Natural killer cell (primary cell): ENCODE results near the gene GEMIN5. TPM values are rescaled to one million over a fixed set of nuclear protein-coding genes. Genes with fewer than 3 reads are reported as not detected.
"Not testable (repeated sequence)": the region's sequence is repeated elsewhere in the genome, so short reads cannot be mapped to it uniquely, and the experiment has no call there.

Source experiments
- ATAC-seq, 3 donors: fragments of 150-1000 bp in 2 of 3; fragments of 200-7000 bp in 1 of 3; cut with Tn5 transposase; 1 replicate in 1 of 3; 2 replicates in 2 of 3; pipeline ENCODE4 v1.10.0; 2021; ENCODE audit warnings: mild to moderate bottlenecking in 2 of 3, moderate library complexity in 2 of 3
- DNase-seq, 2 donors: peaks; one replicate each; pipeline versions ENCODE4 v3.0.0 to v3.0.0-alpha.2; 2013 to 2021; ENCODE audit warnings: mixed read lengths in 1 of 2
- H3K27ac ChIP-seq: one replicate; pipeline ENCODE4 v1.5.1; 2013; ENCODE audit warnings: mild to moderate bottlenecking, low read length
- H3K27me3 ChIP-seq: one replicate; pipeline ENCODE4 v1.6.1; 2013; ENCODE audit warnings: low read length; ENCODE audit not compliant: control insufficient read depth, insufficient read depth
- H3K36me3 ChIP-seq: one replicate; pipeline ENCODE4 v1.6.1; 2013; ENCODE audit warnings: low read length; ENCODE audit not compliant: control insufficient read depth, insufficient read depth
- H3K4me1 ChIP-seq: one replicate; pipeline ENCODE4 v1.6.1; 2013; ENCODE audit warnings: low read length; ENCODE audit not compliant: control insufficient read depth, insufficient read depth
- H3K4me3 ChIP-seq: one replicate; pipeline ENCODE4 v1.5.1; 2013; ENCODE audit warnings: low read length
- H3K9me3 ChIP-seq: one replicate; pipeline ENCODE4 v1.6.1; 2013; ENCODE audit warnings: low read length; ENCODE audit not compliant: control insufficient read depth, insufficient read depth
- H3K27ac Mint-ChIP-seq, 2 donors: one replicate each; pipeline ENCODE4 v1.8.0; 2022; ENCODE audit warnings: mild to moderate bottlenecking in 2 of 2, mixed read lengths in 2 of 2, moderate library complexity in 1 of 2
- H3K27me3 Mint-ChIP-seq, 2 donors: one replicate each; pipeline ENCODE4 v1.8.0; 2022; ENCODE audit warnings: low read depth in 2 of 2, mixed read lengths in 2 of 2
- H3K36me3 Mint-ChIP-seq: one replicate; pipeline ENCODE4 v1.8.0; 2022; ENCODE audit warnings: mixed read lengths
- H3K4me1 Mint-ChIP-seq, 2 donors: one replicate each; pipeline ENCODE4 v1.8.0; 2022; ENCODE audit warnings: mixed read lengths in 2 of 2
- H3K4me3 Mint-ChIP-seq: one replicate; pipeline ENCODE4 v1.8.0; 2022; ENCODE audit warnings: mild to moderate bottlenecking, moderate library complexity, mixed read lengths
- H3K9me3 Mint-ChIP-seq, 2 donors: one replicate each; pipeline ENCODE4 v1.8.0; 2022; ENCODE audit warnings: mixed read lengths in 2 of 2
- CTCF ChIP-seq: fragments of 200-600 bp; IDR thresholded peaks from one replicate; pipeline ENCODE4 v1.8.0; 2022; ENCODE audit warnings: antibody characterized with exemption
- WGBS: methylation state at CpG from one replicate; pipeline ENCODE4 v1.1.7; 2013; ENCODE audit warnings: missing lambda C conversion rate; ENCODE audit not compliant: insufficient coverage; 5-methylcytosine and 5-hydroxymethylcytosine counted together
- intact Hi-C: fragments of 100-400 bp; cut with micrococcal nuclease; formaldehyde crosslinking; loops from one replicate; pipeline ENCODE4 v1.14.2; 2022
- total RNA-seq, 4 donors: library from RNA; stranded (reverse); fragments of 120-200 nt in 1 of 4; gene quantifications; one replicate each; pipeline versions ENCODE4 v1.2.3 to v1.2.4, GENCODE V29; 2013 to 2022

GEMIN5 gene
- total RNA-seq, 3 donors from 2014 or later (not counting 1 experiment from before 2014, with no cell fraction given): 6.3 to 12.7 (median 7.8) TPM

DNA sequence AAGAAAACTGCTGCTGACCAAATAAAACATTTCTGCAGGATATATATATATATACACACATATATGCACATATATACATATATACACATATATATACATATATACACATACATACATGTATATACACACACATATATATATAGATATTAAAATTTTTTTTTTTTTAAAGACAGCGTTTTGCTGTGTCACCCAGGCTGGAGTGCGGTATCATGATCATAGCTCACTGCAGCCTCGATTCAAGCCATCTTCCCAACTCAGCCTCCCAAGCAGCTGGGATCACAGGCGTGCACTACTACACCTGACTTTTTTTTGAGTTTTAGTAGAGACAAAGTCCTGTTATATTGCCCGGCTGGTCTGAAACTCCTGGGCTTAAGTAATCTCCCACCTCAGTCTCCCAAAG, 5.5 kb upstream of the GEMIN5 start:
- Mint-ChIP-seq H3K36me3 (no peaks in the 10 kb centered on the region), H3K4me3 (no peak overlapping the region), H3K27me3 (no peaks in the 10 kb centered on the region), H3K27ac (no peak overlapping the region), H3K4me1 (peaks cover 27 to 39% of the 10 kb centered on the region in 2 donors), H3K9me3 (no peaks in the 10 kb centered on the region)
- DNase-seq (no peak), ATAC-seq (no peak)
- no peak for TF ChIP-seq CTCF
- intact Hi-C loops: loop anchor here (5.0 kb wide), 1 partner anchor 496 kb away; the partner anchor contains the start of gene SAP30L
- Histone ChIP-seq H3K4me3 (no peak overlapping the region), H3K9me3 (no peaks in the 10 kb centered on the region), H3K36me3 (peaks cover 6% of the 10 kb centered on the region), H3K4me1 (peaks cover 9% of the 10 kb centered on the region), H3K27me3 (no peaks in the 10 kb centered on the region), H3K27ac (no peak overlapping the region)
- WGBS: 88% methylated on average over 4 of the region's 5 CpGs

GRCh38 chr5:154940772-154941620, 3.0 kb upstream of the GEMIN5 start, which contains the start of gene MRPL22:
Gene MRPL22, plus strand, starts transcription at chr5:154941073. Its CDS starts 38 bp downstream, at chr5:154941111.
- Histone ChIP-seq H3K9me3 (no peaks in the 10 kb centered on the region), H3K36me3 (peaks cover under 1% of the 10 kb centered on the region), H3K4me3 (peak within 1 kb of the TSS; percentile 67), H3K27ac (peak within 1 kb of the TSS; percentile 82), H3K4me1 (peaks cover 23% of the 10 kb centered on the region), H3K27me3 (no peaks in the 10 kb centered on the region)
- intact Hi-C loops: loop anchor here (2.0 to 5.0 kb wide), 2 partner anchors 82 to 494 kb away; partner anchors contain the start of genes CNOT8 and SAP30L
- H3K36me3 Mint-ChIP-seq: no peaks in the 10 kb centered on the region
- peak within 1 kb of the TSS; percentile 97 to 99 for H3K27ac Mint-ChIP-seq
- ATAC-seq (peak; percentile 66 to 84 (median 69)), DNase-seq (peak; percentile 92 to 98)
- H3K4me1 Mint-ChIP-seq: peaks cover 30 to 40% of the 10 kb centered on the region in 2 donors
- WGBS: 2% methylated on average over 40 of the region's 40 CpGs
- TF ChIP-seq CTCF: no peak
- H3K4me3 Mint-ChIP-seq: peak within 1 kb of the TSS; percentile 99
- H3K9me3 Mint-ChIP-seq: no peaks in the 10 kb centered on the region
- no peaks in the 10 kb centered on the region for H3K27me3 Mint-ChIP-seq

DNA sequence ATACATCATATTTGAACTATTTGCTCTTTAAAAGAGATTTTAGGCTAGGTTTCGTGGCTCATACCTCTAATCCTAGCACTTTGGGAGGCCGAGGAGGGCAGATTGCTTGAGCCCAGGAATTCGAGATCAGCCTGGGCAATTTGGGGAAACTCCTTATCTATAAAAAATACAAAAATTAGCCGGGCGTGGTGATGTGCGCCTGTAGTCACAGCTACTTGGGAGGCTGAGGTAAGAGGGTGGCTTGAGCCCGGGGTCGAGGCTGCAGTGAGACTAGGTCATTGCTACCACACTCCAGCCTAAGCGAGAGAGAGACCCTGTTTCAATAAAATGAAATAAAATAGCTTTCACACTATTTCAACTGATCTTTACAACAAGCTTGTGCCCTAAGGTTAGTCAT, 2.4 kb upstream of the GEMIN5 start:
- Histone ChIP-seq H3K27me3 (no peaks in the 10 kb centered on the region), H3K4me3 (peak overlapping the region; percentile 67), H3K9me3 (no peaks in the 10 kb centered on the region), H3K36me3 (no peaks in the 10 kb centered on the region), H3K27ac (peak overlapping the region; percentile 82), H3K4me1 (peaks cover 23% of the 10 kb centered on the region)
- H3K36me3 Mint-ChIP-seq: no peaks in the 10 kb centered on the region
- DNase-seq: no peak
- H3K4me1 Mint-ChIP-seq: peaks cover 30 to 43% of the 10 kb centered on the region in 2 donors
- TF ChIP-seq CTCF: no peak
- intact Hi-C loops: loop anchor here (2.0 to 5.0 kb wide), 2 partner anchors 82 to 493 kb away; partner anchors contain the start of genes CNOT8 and SAP30L
- no peaks in the 10 kb centered on the region for H3K9me3 Mint-ChIP-seq
- WGBS: 92% methylated on average over 8 of the region's 9 CpGs
- peak overlapping the region; percentile 99 for H3K4me3 Mint-ChIP-seq
- peak overlapping the region; percentile 97 to 99 for H3K27ac Mint-ChIP-seq
- no peak for ATAC-seq
- H3K27me3 Mint-ChIP-seq: no peaks in the 10 kb centered on the region

DNA sequence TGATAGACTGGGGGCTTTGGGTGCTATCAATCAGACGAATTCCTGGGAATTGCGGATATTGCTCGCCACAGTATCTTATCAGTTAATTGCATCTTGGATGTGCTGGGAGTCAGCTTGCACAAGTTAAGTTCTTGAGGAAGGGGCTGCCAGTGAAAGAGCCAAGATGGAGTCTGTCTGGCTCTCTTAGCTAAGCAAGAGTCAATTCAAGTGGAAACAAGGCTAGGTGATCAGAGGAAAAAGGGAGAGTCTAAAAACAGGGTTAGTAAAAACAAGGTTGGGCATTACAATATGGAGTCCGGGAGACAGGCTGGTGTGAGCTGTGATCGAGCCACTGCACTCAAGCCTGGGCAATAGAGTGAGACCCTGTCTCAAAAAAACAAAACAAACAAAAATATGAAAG, 1.4 kb upstream of the GEMIN5 start:
- H3K4me1 ChIP-seq: peaks cover 23% of the 10 kb centered on the region
- H3K36me3 Mint-ChIP-seq, H3K27me3 ChIP-seq, H3K36me3 ChIP-seq, H3K4me3 ChIP-seq, H3K9me3 Mint-ChIP-seq, H3K27me3 Mint-ChIP-seq, ATAC-seq, DNase-seq, H3K27ac ChIP-seq, H3K9me3 ChIP-seq: not testable (repeated sequence)
- WGBS: 98% methylated on average over 5 of the region's 5 CpGs
- intact Hi-C loops: loop anchor here (5.0 kb wide), 1 partner anchor 182 kb away; the partner anchor contains the start of gene LARP1
- Mint-ChIP-seq H3K4me1 (peaks cover 30 to 45% of the 10 kb centered on the region in 2 donors), H3K27ac (peak overlapping the region; percentile 97 to 99), H3K4me3 (peak overlapping the region; percentile 99)
